Brain microvascular endothelial cell (primary cell): Measurements from ENCODE around the gene URB2.

Experiments
- DNase-seq: peaks from one replicate; pipeline ENCODE4 v3.0.0-alpha.2; 2020
- H3K27ac ChIP-seq: fragments of 250-450 bp; sonication (Bioruptor Pico); 2 replicates; pipeline ENCODE4 v1.5.1; 2020; ENCODE audit warnings: mild to moderate bottlenecking, moderate library complexity
- H3K27me3 ChIP-seq: fragments of 250-450 bp; sonication (Bioruptor Pico); replicated peaks from 2 replicates; pipeline ENCODE4 v1.5.1; 2020; ENCODE audit warnings: mild to moderate bottlenecking
- H3K36me3 ChIP-seq: fragments of 250-450 bp; sonication (Bioruptor Pico); replicated peaks from 2 replicates; pipeline ENCODE4 v1.5.1; 2020; ENCODE audit warnings: mild to moderate bottlenecking
- H3K4me3 ChIP-seq: 2 replicates; pipeline ENCODE4 v1.5.1; 2011; ENCODE audit warnings: low read depth, mild to moderate bottlenecking, control low read depth, low read length, moderate library complexity
- CTCF ChIP-seq: IDR thresholded peaks from 2 replicates; pipeline ENCODE4 v1.5.1; 2011; ENCODE audit warnings: low read depth, mild to moderate bottlenecking, moderate library complexity, low read length, control low read depth, inconsistent platforms; ENCODE audit errors: missing control alignments
- in situ Hi-C: cut with HindIII; loops from 2 replicates; pipeline ENCODE4 v1.10.0; 2017; ENCODE audit warnings: low sequenced_read_pairs, low pct_ligation_motif_present

URB2 gene

GRCh38 chr1:229672246-229672645 lies 46.2 kb downstream of the URB2 start:
- Histone ChIP-seq H3K36me3 (no peaks in the 10 kb centered on the region), H3K27ac (no peak overlapping the region), H3K4me3 (no peak overlapping the region), H3K27me3 (no peaks in the 10 kb centered on the region)
- in situ Hi-C loops: no loop called here
- no peak for DNase-seq
- no peak for TF ChIP-seq CTCF

GRCh38 chr1:229674042-229674441 lies 48.0 kb downstream of the URB2 start:
- Histone ChIP-seq H3K27ac (no peak overlapping the region), H3K4me3 (no peak overlapping the region), H3K36me3 (no peaks in the 10 kb centered on the region), H3K27me3 (no peaks in the 10 kb centered on the region)
- no peak for DNase-seq
- no peak for TF ChIP-seq CTCF
- in situ Hi-C loops: no loop called here

GRCh38 chr1:229675396-229675795 lies 49.3 kb downstream of the URB2 start:
- Histone ChIP-seq H3K36me3 (no peaks in the 10 kb centered on the region), H3K4me3 (no peak overlapping the region), H3K27me3 (no peaks in the 10 kb centered on the region), H3K27ac (no peak overlapping the region)
- in situ Hi-C loops: no loop called here
- no peak for TF ChIP-seq CTCF
- no peak for DNase-seq

- Histone ChIP-seq H3K36me3 (no peaks in the 10 kb centered on the region), H3K27me3 (no peaks in the 10 kb centered on the region), H3K4me3 (no peak overlapping the region), H3K27ac (no peak overlapping the region)
- TF ChIP-seq CTCF: no peak
- DNase-seq: no peak
- in situ Hi-C loops: no loop called here
Measured at GRCh38 chr1:229685149-229685548, 59.1 kb downstream of the URB2 start.

- no peaks in the 10 kb centered on the region for H3K36me3 ChIP-seq
- H3K27ac ChIP-seq: no peak overlapping the region
- H3K27me3 ChIP-seq: no peaks in the 10 kb centered on the region
- in situ Hi-C loops: no loop called here
- TF ChIP-seq CTCF: no peak
- H3K4me3 ChIP-seq: no peak overlapping the region
- DNase-seq: no peak
Measured at GRCh38 chr1:229689273-229689672, 63.2 kb downstream of the URB2 start.

GRCh38 chr1:229689904-229690303 lies 63.9 kb downstream of the URB2 start:
- Histone ChIP-seq H3K4me3 (no peak overlapping the region), H3K27ac (no peak overlapping the region), H3K27me3 (no peaks in the 10 kb centered on the region), H3K36me3 (no peaks in the 10 kb centered on the region)
- in situ Hi-C loops: no loop called here
- no peak for TF ChIP-seq CTCF
- no peak for DNase-seq
